HepG2 (cell line): ENCODE data around the gene ASB3. TPM values are rescaled to one million over a fixed set of nuclear protein-coding genes. Genes with fewer than 3 reads are reported as not detected.

Experiments used
- ATF1 ChIP-seq: IDR thresholded peaks from 2 replicates; pipeline ENCODE4 v1.6.1; 2016; ENCODE audit warnings: mild to moderate bottlenecking, control low read depth
- CAMTA2 ChIP-seq: sonication (generic); formaldehyde crosslinking; IDR thresholded peaks from 2 replicates; pipeline ENCODE4 v1.4.0; 2020; ENCODE audit warnings: mild to moderate bottlenecking, missing genetic modification reagents, borderline replicate concordance
- CENPX ChIP-seq: sonication (generic); formaldehyde crosslinking; IDR thresholded peaks from 2 replicates; pipeline ENCODE4 v1.9.0; 2021; ENCODE audit warnings: mild to moderate bottlenecking, missing genetic modification reagents, moderate library complexity
- CTCF ChIP-seq: sonication (generic); formaldehyde crosslinking; IDR thresholded peaks from 2 replicates; pipeline ENCODE4 v1.5.0; 2020; ENCODE audit warnings: mild to moderate bottlenecking, missing genetic modification reagents, moderate library complexity
- JDP2 ChIP-seq: sonication (generic); formaldehyde crosslinking; IDR thresholded peaks from 2 replicates; pipeline ENCODE4 v1.8.1; 2022; ENCODE audit warnings: missing genetic modification reagents, borderline replicate concordance
- MLLT10 ChIP-seq: sonication (generic); formaldehyde crosslinking; IDR thresholded peaks from 2 replicates; pipeline ENCODE4 v1.4.0; 2020; ENCODE audit warnings: missing genetic modification reagents
- RFX5 ChIP-seq: IDR thresholded peaks from 2 replicates; pipeline ENCODE4 v1.6.1; 2011; ENCODE audit warnings: low read depth, low read length, improper control_type of control experiment
- SMAD3 ChIP-seq: sonication (generic); formaldehyde crosslinking; IDR thresholded peaks from 2 replicates; pipeline ENCODE4 v1.4.0; 2020; ENCODE audit warnings: missing genetic modification reagents
- SP1 ChIP-seq, 2 experiments: fragments of 450-650 bp in 1 of 2; sonication (generic) in 1 of 2; formaldehyde crosslinking in 1 of 2; IDR thresholded peaks; 2 replicates each; pipeline versions ENCODE4 v1.4.0 to v1.6.1; 2016 to 2020; ENCODE audit warnings: missing genetic modification reagents in 1 of 2
- SP4 ChIP-seq: sonication (generic); formaldehyde crosslinking; IDR thresholded peaks from 2 replicates; pipeline ENCODE4 v1.8.1; 2023; ENCODE audit warnings: mild to moderate bottlenecking, missing genetic modification reagents
- SP5 ChIP-seq: IDR thresholded peaks from 2 replicates; pipeline ENCODE4 v1.6.1; 2016; ENCODE audit warnings: low read depth, borderline replicate concordance
- TOPORS ChIP-seq: sonication (generic); formaldehyde crosslinking; IDR thresholded peaks from 2 replicates; pipeline ENCODE4 v1.8.0; 2023; ENCODE audit warnings: mild to moderate bottlenecking, missing genetic modification reagents
- ZNF138 ChIP-seq: sonication (generic); formaldehyde crosslinking; IDR thresholded peaks from 2 replicates; pipeline ENCODE4 v1.5.0; 2020; ENCODE audit warnings: mild to moderate bottlenecking, low read depth, missing genetic modification reagents
- ZNF232 ChIP-seq: sonication (generic); formaldehyde crosslinking; IDR thresholded peaks from 2 replicates; pipeline ENCODE4 v1.4.0; 2020; ENCODE audit warnings: missing genetic modification reagents, borderline replicate concordance
- ZNF296 ChIP-seq: sonication (generic); formaldehyde crosslinking; conservative IDR thresholded peaks from 2 replicates; pipeline ENCODE4 v1.5.0; 2020; ENCODE audit warnings: mild to moderate bottlenecking, missing genetic modification reagents
- ZNF574 ChIP-seq: sonication (generic); formaldehyde crosslinking; IDR thresholded peaks from 2 replicates; pipeline ENCODE4 v1.4.0; 2020; ENCODE audit warnings: missing genetic modification reagents
- ZNF691 ChIP-seq: sonication (generic); formaldehyde crosslinking; IDR thresholded peaks from 2 replicates; pipeline ENCODE4 v1.4.0; 2020; ENCODE audit warnings: missing genetic modification reagents, low read depth, mild to moderate bottlenecking, borderline replicate concordance
- polyA plus RNA-seq, 8 experiments: library from polyadenylated mRNA; depleted of rRNA in 3 of 8; stranded (reverse) in 7 of 8; unstranded in 1 of 8; fragments of >200 nt; fragmentation: Illumina TruSeq in 4 of 8; extraction: Trizol in 4 of 8; gene quantifications; 2 replicates each; pipeline versions ENCODE4 v1.2.1 to v1.2.3, GENCODE V29; 2011 to 2016; ENCODE audit warnings: low read depth in 4 of 8, missing spikeins in 1 of 8, mixed read lengths in 1 of 8; ENCODE audit not compliant: insufficient read depth in 1 of 8
- total RNA-seq, 5 experiments: library from RNA; depleted of rRNA; stranded (reverse); fragments of >200 nt; fragmentation: Illumina TruSeq; extraction: Trizol; gene quantifications; 2 replicates each; pipeline ENCODE4 v1.2.3, GENCODE V29; 2016; ENCODE audit warnings: low read depth in 1 of 5

The ASB3 gene
- total and polyA plus RNA-seq, 2 of the 13 experiments (the other 11 are each of a cell fraction or from before 2014, with no cell fraction given): 40.1 to 41.8 TPM

GRCh38 chr2:53786705-53787613, at the start of gene ASB3, which contains the start of gene ERLEC1 (continued):
- peak; percentile 87 for TF ChIP-seq ZNF691
- TF ChIP-seq MLLT10 (CRISPR knock-in tag): no peak
- peak; percentile 91; the same call in 1 of the 2 replicates for TF ChIP-seq ZNF232 (CRISPR knock-in tag)
- peak; percentile 97 for TF ChIP-seq SMAD3 (CRISPR knock-in tag)
- peak; percentile 90; the same call in 1 of the 2 replicates for TF ChIP-seq ZNF138
- TF ChIP-seq RFX5: peak; percentile 58; the same call in 1 of the 2 replicates
- no peak for TF ChIP-seq CENPX (CRISPR knock-in tag)
- TF ChIP-seq SP4 (CRISPR knock-in tag): peak; percentile 64; the same call in 1 of the 2 replicates
- TF ChIP-seq ZNF296 (CRISPR knock-in tag): no peak; the same call in 1 of the 2 replicates
- TF ChIP-seq CTCF: peak; percentile 19
- no peak for TF ChIP-seq JDP2
- TF ChIP-seq CAMTA2 (CRISPR knock-in tag): peak; percentile 94
- peak; percentile 57; the same call in 1 of the 2 replicates for TF ChIP-seq ATF1 (CRISPR knock-in tag)
- TF ChIP-seq TOPORS (CRISPR knock-in tag): peak; percentile 82; the same call in 1 of the 2 replicates
- peak; percentile 97 for TF ChIP-seq ZNF574 (CRISPR knock-in tag)
- no peak for TF ChIP-seq SP1 (IDR thresholded peaks at IDR 0.05)
- peak; percentile 87 for TF ChIP-seq SP1 (CRISPR knock-in tag; IDR thresholded peaks at IDR 0.05)
- TF ChIP-seq SP5 (CRISPR knock-in tag): peak; percentile 78
